ENCODE measurements around the gene MAB21L4.

MAB21L4 gene

DNA sequence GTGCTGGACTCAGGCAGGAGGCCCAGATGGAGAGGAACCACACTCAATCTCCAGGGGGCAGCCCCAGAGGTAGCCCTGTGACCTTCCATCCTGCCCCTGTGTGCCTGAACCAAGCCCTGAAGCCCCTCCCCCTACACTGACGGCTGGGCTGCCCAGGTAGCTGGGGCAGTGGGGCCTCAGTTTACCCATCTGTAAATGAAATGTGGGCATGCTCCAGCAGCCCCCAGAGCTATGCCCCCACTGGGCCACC is 26.0 kb upstream of the MAB21L4 start:
- H3K9me2 ChIP-seq (replicated peaks; ENCODE audit: control insufficient read depth, low read length): no peaks in the 10 kb centered on the region
- no peaks in the 10 kb centered on the region; the same call in 1 of the 2 replicates for H3K4me1 ChIP-seq (ENCODE audit: control insufficient read depth, low read length)
- H3K79me2 ChIP-seq (ENCODE audit: control insufficient read depth, low read length): no peaks in the 10 kb centered on the region
- H3F3A ChIP-seq (ENCODE audit: control insufficient read depth, insufficient read depth): no peaks in the 10 kb centered on the region
- no peak overlapping the region for H3K27ac ChIP-seq (ENCODE audit: low read depth, low read length)
- no peaks in the 10 kb centered on the region for H3K36me3 ChIP-seq (ENCODE audit: control insufficient read depth, low read length)
- H4K20me1 ChIP-seq (ENCODE audit: control insufficient read depth, insufficient read depth, low read depth, low read length): no peaks in the 10 kb centered on the region
- TF ChIP-seq, protein P1, sequence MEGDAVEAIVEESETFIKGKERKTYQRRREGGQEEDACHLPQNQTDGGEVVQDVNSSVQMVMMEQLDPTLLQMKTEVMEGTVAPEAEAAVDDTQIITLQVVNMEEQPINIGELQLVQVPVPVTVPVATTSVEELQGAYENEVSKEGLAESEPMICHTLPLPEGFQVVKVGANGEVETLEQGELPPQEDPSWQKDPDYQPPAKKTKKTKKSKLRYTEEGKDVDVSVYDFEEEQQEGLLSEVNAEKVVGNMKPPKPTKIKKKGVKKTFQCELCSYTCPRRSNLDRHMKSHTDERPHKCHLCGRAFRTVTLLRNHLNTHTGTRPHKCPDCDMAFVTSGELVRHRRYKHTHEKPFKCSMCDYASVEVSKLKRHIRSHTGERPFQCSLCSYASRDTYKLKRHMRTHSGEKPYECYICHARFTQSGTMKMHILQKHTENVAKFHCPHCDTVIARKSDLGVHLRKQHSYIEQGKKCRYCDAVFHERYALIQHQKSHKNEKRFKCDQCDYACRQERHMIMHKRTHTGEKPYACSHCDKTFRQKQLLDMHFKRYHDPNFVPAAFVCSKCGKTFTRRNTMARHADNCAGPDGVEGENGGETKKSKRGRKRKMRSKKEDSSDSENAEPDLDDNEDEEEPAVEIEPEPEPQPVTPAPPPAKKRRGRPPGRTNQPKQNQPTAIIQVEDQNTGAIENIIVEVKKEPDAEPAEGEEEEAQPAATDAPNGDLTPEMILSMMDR (IDR thresholded peaks at IDR 0.05; ENCODE audit: low read depth, low read length, poor library complexity, severe bottlenecking): no peak
- TF ChIP-seq EZH2phosphoT487 (IDR thresholded peaks at IDR 0.05; ENCODE audit: borderline replicate concordance, low read length): no peak
- H3K4me2 ChIP-seq (ENCODE audit: low read length): no peak overlapping the region
- H3K4me3 ChIP-seq (ENCODE audit: low read length): no peak overlapping the region
- H3K27me3 ChIP-seq (ENCODE audit: control insufficient read depth, low read length): no peaks in the 10 kb centered on the region
- no peaks in the 10 kb centered on the region for H3K9me3 ChIP-seq (ENCODE audit: control insufficient read depth, insufficient read depth, low read length)

DNA sequence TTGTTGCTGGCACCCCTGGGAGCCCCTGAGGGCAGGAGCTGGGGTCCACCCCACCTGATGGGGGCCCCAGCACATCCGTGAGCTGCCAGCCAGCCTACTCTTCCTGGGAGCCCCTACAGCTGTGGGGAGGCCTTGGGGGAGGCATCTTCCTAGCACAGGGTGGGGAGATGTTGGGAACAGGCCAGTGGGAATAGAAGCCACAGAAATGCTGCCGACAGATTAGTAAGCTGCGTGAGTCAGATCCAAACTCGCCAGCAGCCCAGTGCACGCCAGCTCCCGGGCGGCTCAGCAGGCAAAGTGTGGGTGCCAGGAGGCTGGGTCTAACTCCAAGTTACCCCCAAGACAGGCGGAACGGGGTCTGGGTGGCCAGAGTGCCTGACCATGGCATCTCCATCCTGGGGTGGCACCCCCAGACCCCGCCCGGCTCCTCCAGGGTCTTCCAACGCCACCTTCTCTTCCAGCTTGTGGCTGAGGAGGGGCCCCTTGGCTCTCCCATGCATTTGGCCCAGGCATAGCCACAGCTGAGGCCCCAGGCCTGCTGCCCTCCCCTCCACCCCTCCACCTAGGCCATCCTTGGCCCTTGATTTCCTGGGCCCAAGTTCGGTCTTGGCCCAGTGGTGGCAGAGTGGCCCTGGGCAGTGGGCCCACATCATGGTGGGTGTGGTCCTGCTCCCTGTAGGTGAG is 25.5 kb upstream of the MAB21L4 start:
- Histone ChIP-seq H3K9me2 (replicated peaks; ENCODE audit: control insufficient read depth, low read length) (no peaks in the 10 kb centered on the region), H3K36me3 (ENCODE audit: control insufficient read depth, low read length) (no peaks in the 10 kb centered on the region), H3K27me3 (ENCODE audit: control insufficient read depth, low read length) (no peaks in the 10 kb centered on the region), H3K9me3 (ENCODE audit: control insufficient read depth, insufficient read depth, low read length) (no peaks in the 10 kb centered on the region), H3K4me1 (ENCODE audit: control insufficient read depth, low read length) (no peaks in the 10 kb centered on the region; the same call in 1 of the 2 replicates), H4K20me1 (ENCODE audit: control insufficient read depth, insufficient read depth, low read depth, low read length) (no peaks in the 10 kb centered on the region), H3K4me2 (ENCODE audit: low read length) (no peak overlapping the region), H3K4me3 (ENCODE audit: low read length) (no peak overlapping the region), H3K27ac (ENCODE audit: low read depth, low read length) (no peak overlapping the region), H3F3A (ENCODE audit: control insufficient read depth, insufficient read depth) (no peaks in the 10 kb centered on the region), H3K79me2 (ENCODE audit: control insufficient read depth, low read length) (no peaks in the 10 kb centered on the region)
- TF ChIP-seq EZH2phosphoT487 (IDR thresholded peaks at IDR 0.05; ENCODE audit: borderline replicate concordance, low read length): no peak
- TF ChIP-seq, protein P1 (IDR thresholded peaks at IDR 0.05; ENCODE audit: low read depth, low read length, poor library complexity, severe bottlenecking): no peak

DNA sequence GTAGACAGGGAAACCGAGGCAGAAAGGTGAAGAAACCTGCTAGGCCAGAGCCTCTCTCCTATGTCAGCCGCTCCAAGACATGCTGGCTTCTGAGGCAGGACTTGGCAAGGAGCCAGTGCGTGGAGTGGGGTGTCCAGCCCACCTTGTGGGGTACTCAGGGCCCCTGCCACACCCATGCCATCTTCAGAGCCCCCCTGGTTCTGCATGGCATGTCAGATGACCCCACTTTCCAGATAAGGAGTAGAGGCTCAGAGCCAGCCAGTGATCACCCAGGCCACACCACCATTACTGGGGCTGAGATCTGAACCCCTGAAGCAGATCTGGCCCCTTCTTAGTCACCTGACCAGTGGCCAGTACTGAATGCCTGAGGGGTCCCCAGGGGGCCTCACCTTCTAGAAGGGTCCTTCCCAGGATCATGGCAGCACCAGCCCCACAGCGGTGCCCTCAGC is 24.9 kb upstream of the MAB21L4 start:
- Histone ChIP-seq H3K79me2 (ENCODE audit: control insufficient read depth, low read length) (no peaks in the 10 kb centered on the region), H3K9me3 (ENCODE audit: control insufficient read depth, insufficient read depth, low read length) (no peaks in the 10 kb centered on the region), H3K27ac (ENCODE audit: low read depth, low read length) (no peak overlapping the region), H3K27me3 (ENCODE audit: control insufficient read depth, low read length) (peaks cover 2% of the 10 kb centered on the region), H3K4me2 (ENCODE audit: low read length) (no peak overlapping the region), H3K4me1 (ENCODE audit: control insufficient read depth, low read length) (no peaks in the 10 kb centered on the region; the same call in 1 of the 2 replicates), H3K4me3 (ENCODE audit: low read length) (no peak overlapping the region), H3K9me2 (replicated peaks; ENCODE audit: control insufficient read depth, low read length) (no peaks in the 10 kb centered on the region), H4K20me1 (ENCODE audit: control insufficient read depth, insufficient read depth, low read depth, low read length) (no peaks in the 10 kb centered on the region), H3F3A (ENCODE audit: control insufficient read depth, insufficient read depth) (no peaks in the 10 kb centered on the region), H3K36me3 (ENCODE audit: control insufficient read depth, low read length) (no peaks in the 10 kb centered on the region)
- TF ChIP-seq EZH2phosphoT487 (IDR thresholded peaks at IDR 0.05; ENCODE audit: borderline replicate concordance, low read length): no peak
- TF ChIP-seq, protein P1 (IDR thresholded peaks at IDR 0.05; ENCODE audit: low read depth, low read length, poor library complexity, severe bottlenecking): no peak

Measured in DOHH2 (cell line).